Right renal cortex interstitium (tissue), 3 donors: ENCODE results near the gene MGMT. TPM values are rescaled to one million over a fixed set of nuclear protein-coding genes. Genes with fewer than 3 reads are reported as not detected.

Experiments used
- DNase-seq, 3 donors: peaks; one replicate each; pipeline ENCODE4 v3.0.0-alpha.2; 2013; ENCODE audit warnings: low read depth in 3 of 3, low spot score in 2 of 3
- polyA plus RNA-seq, 3 donors: library from polyadenylated mRNA; unstranded; fragments of 120-200 nt; gene quantifications; one replicate each; pipeline ENCODE4 v1.2.1, GENCODE V29; 2013; ENCODE audit not compliant: insufficient read length in 3 of 3

The MGMT gene
- polyA plus RNA-seq, 3 donors, result 15.7 to 21.3 (median 18.3) TPM

DNA sequence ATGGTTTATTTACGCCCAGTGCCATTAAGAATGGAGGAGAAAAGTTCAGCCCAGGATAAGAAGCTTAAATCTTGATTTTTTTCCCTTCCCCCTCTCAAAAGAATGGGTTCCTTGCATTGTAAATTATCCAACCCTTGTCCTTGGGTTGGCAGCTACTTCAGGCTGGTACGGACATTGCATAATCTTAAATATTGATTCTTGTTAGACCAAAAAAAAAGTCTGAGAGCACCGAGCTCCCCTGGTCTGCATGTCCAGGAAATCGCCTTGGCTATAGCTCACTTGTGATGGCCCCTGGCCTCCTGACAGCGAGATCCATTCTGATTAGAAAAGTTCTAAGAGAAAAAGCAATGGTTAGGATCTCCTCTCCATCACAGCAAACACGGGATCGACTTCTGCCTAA is 345.4 kb downstream of the MGMT start:
- no peak for DNase-seq

DNA sequence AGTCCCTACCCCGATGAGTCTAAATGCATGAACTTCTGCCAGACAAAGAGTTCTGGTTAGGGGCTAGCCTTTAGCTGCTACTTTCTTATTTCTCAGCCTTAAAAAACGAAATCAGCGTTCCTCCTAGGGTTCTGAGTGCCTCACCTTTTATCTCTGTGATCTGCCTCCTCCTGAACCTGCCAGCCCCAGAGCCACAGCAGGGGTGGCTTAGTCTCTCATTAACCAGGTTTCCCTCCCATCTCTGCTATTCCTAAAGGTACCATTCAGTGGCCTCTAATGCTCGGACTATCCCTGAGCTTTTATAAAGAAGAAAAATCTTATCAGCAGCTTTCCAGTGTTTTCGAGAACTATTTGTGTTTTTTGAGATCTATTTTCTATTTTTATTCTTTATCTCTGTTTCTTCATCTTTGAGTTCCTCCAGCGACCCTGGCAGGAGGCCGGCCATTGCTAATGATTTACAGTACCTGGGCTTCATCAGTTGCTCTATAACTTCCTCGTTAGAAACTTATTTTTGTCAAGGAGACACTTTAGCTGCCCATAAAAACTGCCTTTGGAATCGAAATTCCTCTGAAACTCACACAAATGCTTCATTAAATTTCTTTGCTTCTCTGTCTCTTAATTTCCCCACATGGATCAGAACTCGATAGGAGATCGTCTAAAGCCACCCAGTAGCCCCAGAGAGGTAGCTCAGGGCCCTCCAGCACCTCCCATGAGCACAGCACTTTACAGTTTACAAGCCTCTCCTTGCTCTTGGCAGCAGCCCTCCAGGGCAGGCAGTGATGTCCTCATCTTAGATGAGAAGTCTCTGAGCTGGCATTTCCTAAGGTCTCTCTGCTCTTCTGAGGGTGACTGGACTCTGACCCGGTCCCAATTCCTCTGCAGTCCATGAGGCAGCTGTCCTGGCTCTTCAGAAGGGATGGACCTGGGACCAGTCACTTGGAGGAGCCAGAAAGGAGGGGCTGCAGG is 347.9 kb downstream of the MGMT start:
- peak in 1 of 3 donors; percentile 8 for DNase-seq

DNA sequence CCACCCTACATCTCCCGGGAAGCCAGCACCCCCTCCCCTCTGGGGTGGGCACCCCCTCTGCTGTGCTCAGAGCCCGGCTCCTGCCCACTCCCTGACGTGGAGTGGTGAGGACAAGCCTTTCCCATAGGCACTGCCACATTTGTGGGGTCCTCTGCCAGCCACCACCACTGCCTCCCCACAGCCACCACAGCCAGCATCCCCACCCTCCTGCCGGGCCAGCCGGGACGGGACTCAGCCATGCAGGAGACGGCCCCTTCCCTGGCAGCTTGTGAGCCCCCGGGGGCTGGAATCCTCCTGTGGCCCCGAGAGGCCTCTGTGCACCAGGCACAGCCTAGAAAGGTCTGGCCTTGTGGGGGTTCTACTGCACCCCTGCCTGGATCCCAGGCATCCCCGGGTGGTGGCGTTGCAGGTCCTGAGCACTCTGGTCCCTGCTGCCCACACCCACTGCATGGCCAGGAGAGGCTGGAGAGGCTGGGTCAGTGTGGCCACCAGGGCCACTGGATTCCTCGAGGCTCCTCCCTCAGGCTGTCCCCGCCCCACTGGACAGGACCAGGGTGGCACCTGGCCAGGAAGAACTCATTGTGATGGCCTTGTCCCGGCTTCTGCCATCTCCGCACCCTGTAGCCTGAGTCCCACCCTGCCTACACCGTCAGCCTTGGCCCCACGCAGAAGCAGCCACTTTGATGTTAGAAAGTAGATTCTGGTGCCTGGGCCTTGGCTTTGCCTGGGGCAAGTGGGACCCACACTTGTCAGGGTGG is 349.0 kb downstream of the MGMT start:
- no peak for DNase-seq

DNA sequence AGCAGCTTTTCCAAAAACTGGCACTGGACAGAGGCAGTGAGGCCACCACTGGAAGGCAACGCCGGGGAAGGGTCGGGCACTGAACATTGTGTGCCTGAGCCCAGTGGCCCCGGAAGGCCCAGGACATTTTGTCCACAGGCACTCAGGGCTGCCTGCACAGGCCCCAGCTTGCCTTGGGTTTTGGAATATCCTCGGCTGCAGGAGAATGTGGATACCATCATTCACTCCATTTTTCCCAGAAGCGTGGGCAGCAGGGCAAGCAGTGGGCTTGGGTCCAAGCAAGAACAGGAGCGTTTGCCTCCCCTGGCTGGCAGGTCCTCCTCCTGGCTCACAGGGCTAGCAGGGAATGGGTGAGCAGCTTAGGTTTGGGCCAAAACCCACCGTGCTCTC is 349.6 kb downstream of the MGMT start:
- no peak for DNase-seq
